Measurements from ENCODE around the gene DTNA.
A peak's percentile ranks its signal among the peaks of the same experiment; 100 is the strongest.

DTNA gene

DNA sequence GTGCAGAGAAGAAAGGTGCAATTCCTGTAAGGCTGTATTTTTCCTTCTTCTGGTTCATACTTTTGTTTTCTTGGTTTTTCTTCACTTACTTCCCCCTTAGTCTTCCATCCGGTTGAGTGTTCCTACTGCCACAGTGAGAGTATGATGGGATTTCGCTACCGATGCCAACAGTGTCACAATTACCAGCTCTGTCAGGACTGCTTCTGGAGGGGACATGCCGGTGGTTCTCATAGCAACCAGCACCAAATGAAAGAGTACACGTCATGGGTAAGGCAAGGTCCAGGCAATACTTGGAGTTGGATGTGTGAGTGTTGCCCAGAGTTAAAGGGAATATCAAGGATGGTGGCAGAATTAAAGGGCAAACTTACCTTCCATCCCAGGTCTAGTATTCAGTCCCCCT, 108.0 kb downstream of the DTNA start:
- TF ChIP-seq, protein P1, sequence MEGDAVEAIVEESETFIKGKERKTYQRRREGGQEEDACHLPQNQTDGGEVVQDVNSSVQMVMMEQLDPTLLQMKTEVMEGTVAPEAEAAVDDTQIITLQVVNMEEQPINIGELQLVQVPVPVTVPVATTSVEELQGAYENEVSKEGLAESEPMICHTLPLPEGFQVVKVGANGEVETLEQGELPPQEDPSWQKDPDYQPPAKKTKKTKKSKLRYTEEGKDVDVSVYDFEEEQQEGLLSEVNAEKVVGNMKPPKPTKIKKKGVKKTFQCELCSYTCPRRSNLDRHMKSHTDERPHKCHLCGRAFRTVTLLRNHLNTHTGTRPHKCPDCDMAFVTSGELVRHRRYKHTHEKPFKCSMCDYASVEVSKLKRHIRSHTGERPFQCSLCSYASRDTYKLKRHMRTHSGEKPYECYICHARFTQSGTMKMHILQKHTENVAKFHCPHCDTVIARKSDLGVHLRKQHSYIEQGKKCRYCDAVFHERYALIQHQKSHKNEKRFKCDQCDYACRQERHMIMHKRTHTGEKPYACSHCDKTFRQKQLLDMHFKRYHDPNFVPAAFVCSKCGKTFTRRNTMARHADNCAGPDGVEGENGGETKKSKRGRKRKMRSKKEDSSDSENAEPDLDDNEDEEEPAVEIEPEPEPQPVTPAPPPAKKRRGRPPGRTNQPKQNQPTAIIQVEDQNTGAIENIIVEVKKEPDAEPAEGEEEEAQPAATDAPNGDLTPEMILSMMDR (IDR thresholded peaks at IDR 0.05; ENCODE audit: low read depth, low read length), result no peak

DNA sequence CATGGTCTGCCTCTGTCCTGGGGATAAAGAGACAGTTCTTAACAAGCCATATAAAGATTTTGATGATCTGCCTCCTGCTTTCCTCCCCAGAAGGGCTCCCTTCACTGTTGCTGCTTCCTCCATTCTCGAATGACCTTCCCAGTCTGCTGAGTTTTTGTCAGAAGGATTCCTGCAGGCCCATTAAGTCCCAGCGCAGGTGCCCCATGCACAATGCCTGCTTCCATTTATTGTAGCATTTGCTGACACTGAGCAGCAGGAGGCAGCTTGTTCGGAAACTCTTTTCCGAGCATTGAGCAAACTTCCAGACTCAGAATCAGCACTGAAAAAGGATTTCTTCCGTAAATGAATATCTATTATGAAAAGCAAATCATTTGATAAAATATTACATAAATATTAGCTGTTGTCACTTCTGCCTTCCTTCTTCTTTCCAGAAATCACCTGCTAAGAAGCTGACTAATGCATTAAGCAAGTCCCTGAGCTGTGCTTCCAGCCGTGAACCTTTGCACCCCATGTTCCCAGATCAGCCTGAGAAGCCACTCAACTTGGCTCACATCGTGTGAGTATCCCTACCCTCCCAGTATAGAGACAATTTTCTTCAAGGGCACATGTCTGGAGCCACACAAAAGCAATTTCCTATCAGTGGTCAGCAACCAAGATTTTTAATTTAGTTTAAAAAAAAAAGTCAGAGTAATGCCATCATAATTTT, 110.4 kb downstream of the DTNA start:
- DNase-seq (ENCODE audit: extremely low read depth, low read depth), result no peak
- TF ChIP-seq, protein P1 (IDR thresholded peaks at IDR 0.05; ENCODE audit: low read depth, low read length), result no peak

More for the DNA sequence above, 108.0 kb downstream of the DTNA start:
- DNase-seq (ENCODE audit: extremely low read depth, low read depth), result no peak

DNA sequence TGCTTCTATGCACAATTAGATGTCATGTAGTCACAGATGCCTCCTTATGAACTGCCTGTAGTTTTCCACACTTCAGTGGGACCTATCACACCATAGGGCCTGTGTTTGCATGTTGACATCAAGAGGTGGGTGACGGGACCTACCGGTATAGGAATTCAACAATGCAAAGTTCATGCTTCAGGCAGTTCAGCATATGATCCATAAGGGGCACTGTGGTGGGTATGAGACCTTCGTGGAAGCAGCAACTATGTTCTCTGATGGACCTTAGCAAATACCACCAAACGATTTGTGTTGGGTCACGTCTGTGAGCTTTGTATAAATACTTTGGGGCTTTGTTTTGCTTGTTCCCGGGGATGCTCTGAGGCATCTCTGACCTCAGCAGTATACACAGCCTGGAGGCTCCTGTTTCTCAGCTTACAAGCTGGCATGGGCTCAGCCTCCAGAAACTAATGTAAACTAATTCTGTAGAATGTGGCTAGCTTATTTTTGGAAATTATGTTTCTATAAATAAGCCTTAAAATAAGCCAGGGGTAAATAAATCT, 111.6 kb downstream of the DTNA start:
- TF ChIP-seq, protein P1 (IDR thresholded peaks at IDR 0.05; ENCODE audit: low read depth, low read length), result peak; percentile 8
- no peak for DNase-seq (ENCODE audit: extremely low read depth, low read depth)

DNA sequence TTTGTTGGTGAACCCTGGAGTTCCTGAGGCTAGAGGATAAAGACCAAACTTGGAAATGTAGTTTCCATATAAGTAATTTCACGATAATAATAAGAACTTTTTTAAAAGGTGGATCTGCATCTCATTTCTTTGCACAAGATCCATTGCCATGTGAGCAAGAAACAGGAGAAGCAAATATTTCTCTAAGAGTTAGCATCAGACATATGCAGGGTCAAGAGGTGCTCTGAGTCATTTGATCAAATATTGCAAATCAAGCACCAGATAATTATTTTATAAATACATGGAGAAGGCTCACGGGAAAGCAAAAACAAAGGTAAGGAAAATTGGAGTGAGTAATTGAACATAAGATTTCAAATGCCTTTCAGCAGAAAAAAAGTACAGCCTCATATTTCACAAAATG, 118.0 kb downstream of the DTNA start:
- TF ChIP-seq, protein P1 (IDR thresholded peaks at IDR 0.05; ENCODE audit: low read depth, low read length), result no peak
- no peak for DNase-seq (ENCODE audit: extremely low read depth, low read depth)

DNA sequence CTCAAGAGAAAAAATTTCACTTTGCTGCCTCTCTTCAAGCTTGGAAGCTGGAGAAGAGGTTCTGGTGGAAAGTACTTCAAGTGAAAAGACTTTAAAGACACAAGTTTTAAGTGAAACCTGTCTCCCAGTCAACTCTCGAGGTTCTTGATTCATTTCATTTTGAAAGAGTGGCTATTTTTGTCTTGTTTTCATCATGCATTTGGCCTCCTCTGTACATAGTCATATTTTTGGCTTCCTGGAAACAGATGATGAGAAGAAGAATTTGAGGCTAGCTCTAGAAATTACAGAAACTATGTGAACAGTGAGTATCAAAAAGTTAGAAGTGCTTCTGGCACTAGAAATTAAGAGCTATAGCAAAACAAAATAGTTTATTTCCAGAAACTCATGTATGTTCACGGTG, 124.8 kb downstream of the DTNA start:
- TF ChIP-seq, protein P1 (IDR thresholded peaks at IDR 0.05; ENCODE audit: low read depth, low read length), result no peak
- no peak for DNase-seq (ENCODE audit: extremely low read depth, low read depth)

DNA sequence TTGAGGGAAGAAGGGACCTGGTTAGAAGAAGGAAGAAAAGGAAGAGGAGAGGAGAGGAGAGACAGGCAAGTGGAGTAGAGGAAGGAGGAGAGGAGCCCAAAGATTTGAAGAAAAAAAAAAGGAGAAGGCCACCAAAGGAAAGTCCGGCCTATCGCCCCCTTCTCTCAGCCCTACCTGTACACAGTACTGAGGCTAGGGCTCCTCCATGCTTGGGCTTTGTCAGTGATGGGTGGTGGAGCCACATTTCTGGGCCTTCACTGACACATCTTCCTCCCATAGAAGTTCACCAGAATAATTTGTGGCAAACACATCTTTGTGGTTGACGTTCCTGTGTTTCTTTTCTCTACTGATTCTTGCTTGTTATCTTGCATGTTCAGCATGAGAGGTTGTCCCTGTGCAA, 125.4 kb downstream of the DTNA start:
- no peak for DNase-seq (ENCODE audit: extremely low read depth, low read depth)
- TF ChIP-seq, protein P1 (IDR thresholded peaks at IDR 0.05; ENCODE audit: low read depth, low read length), result no peak

DNA sequence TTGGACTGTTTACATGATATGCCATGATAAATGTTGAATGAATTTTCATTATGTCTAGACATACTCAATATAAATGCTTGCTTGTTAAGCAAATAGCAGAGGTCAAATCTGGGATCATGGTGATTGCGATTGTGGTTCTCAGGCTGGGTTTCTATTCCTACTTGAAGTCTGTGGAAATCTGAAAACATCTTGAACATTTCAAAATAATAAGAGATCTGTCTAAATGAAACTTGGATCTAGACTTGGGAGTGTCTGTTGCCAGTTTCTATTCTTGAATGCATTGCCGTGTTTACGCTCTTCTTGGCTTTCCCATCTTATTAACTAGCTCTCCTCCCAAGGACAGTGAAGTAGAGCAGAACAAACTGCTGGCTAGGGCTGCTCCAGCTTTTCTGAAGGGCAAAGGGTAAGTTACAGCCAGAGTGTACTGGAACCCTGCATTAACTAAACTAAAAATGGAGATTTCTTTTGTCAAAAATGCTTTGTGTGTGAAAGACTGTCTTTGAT, 127.7 kb downstream of the DTNA start:
- TF ChIP-seq, protein P1 (IDR thresholded peaks at IDR 0.05; ENCODE audit: low read depth, low read length), result no peak
- DNase-seq (ENCODE audit: extremely low read depth, low read depth), result no peak

Data from AG09319 (cell line).